Hepatocyte (in vitro differentiated cells): ENCODE data around the gene NELFB. TPM values are rescaled to one million over a fixed set of nuclear protein-coding genes. Genes with fewer than 3 reads are reported as not detected.

ENCODE experiments used
- DNase-seq: peaks from one replicate; pipeline ENCODE4 v3.0.0-alpha.2; 2016; ENCODE audit warnings: low spot score
- H2AFZ ChIP-seq: fragments of 200-600 bp; sonication (generic); 2 replicates; pipeline ENCODE4 v1.6.0; 2016; ENCODE audit warnings: antibody characterized with exemption, mild to moderate bottlenecking
- H3K27ac ChIP-seq: fragments of 200-600 bp; sonication (generic); 2 replicates; pipeline ENCODE4 v1.5.1; 2016; ENCODE audit warnings: mild to moderate bottlenecking
- H3K27me3 ChIP-seq: fragments of 200-600 bp; sonication (generic); 2 replicates; pipeline ENCODE4 v1.6.1; 2016
- H3K36me3 ChIP-seq: fragments of 200-600 bp; sonication (generic); replicated peaks from 2 replicates; pipeline ENCODE4 v1.5.1; 2016; ENCODE audit warnings: low read depth; ENCODE audit not compliant: insufficient read depth
- H3K4me1 ChIP-seq: fragments of 200-600 bp; sonication (generic); 2 replicates; pipeline ENCODE4 v1.5.1; 2016; ENCODE audit warnings: mild to moderate bottlenecking, moderate library complexity; ENCODE audit not compliant: insufficient read depth
- H3K4me2 ChIP-seq: fragments of 200-600 bp; sonication (generic); 2 replicates; pipeline ENCODE4 v1.6.0; 2016
- H3K4me3 ChIP-seq: fragments of 200-600 bp; sonication (generic); 2 replicates; pipeline ENCODE4 v1.5.1; 2016; ENCODE audit warnings: mild to moderate bottlenecking
- H3K79me2 ChIP-seq: fragments of 200-600 bp; sonication (generic); 2 replicates; pipeline ENCODE4 v1.6.0; 2017; ENCODE audit warnings: mild to moderate bottlenecking
- H3K9me2 ChIP-seq: fragments of 200-600 bp; sonication (generic); replicated peaks from 2 replicates; pipeline ENCODE4 v1.6.0; 2017; ENCODE audit warnings: mild to moderate bottlenecking; ENCODE audit not compliant: insufficient read depth
- H3K9me3 ChIP-seq: fragments of 200-600 bp; sonication (generic); 2 replicates; pipeline ENCODE4 v1.5.1; 2016; ENCODE audit warnings: low read depth, mild to moderate bottlenecking
- H4K20me1 ChIP-seq: fragments of 200-600 bp; sonication (generic); 2 replicates; pipeline ENCODE4 v1.6.0; 2016; ENCODE audit warnings: mild to moderate bottlenecking; ENCODE audit not compliant: insufficient read depth, poor library complexity, severe bottlenecking
- EZH2 ChIP-seq: fragments of 200-600 bp; sonication (generic); IDR thresholded peaks from 2 replicates; pipeline ENCODE4 v1.6.1; 2016; ENCODE audit warnings: antibody characterized with exemption, mild to moderate bottlenecking, borderline replicate concordance
- EZH2phosphoT487 ChIP-seq: fragments of 200-600 bp; sonication (generic); IDR thresholded peaks from one replicate; pipeline ENCODE4 v1.6.1; 2018; ENCODE audit warnings: antibody characterized with exemption, mild to moderate bottlenecking, low read depth, moderate library complexity; ENCODE audit not compliant: unreplicated experiment, severe bottlenecking
- WGBS: methylation state at CpG from one replicate; pipeline ENCODE4 v1.1.6; 2016; ENCODE audit warnings: low lambda C conversion rate; ENCODE audit errors: missing lambda C conversion rate; 5-methylcytosine and 5-hydroxymethylcytosine counted together
- polyA plus RNA-seq: library from polyadenylated mRNA; unstranded; fragments of >200 nt; fragmentation: Nextera tagmentation; extraction: Ambion mirVana; gene quantifications from 2 replicates; pipeline ENCODE4 v1.2.1, GENCODE V29; 2016
- total RNA-seq: library from RNA; depleted of rRNA; stranded (reverse); fragments of >200 nt; gene quantifications from 2 replicates; pipeline ENCODE4 v1.2.3, GENCODE V29; 2014
- TF ChIP-seq, protein P1 (sequence below): fragments of 200-600 bp; sonication (generic); IDR thresholded peaks from 2 replicates; pipeline ENCODE4 v1.5.1; 2016; ENCODE audit warnings: antibody characterized with exemption, mild to moderate bottlenecking; ENCODE audit not compliant: poor library complexity

The NELFB gene
- total and polyA plus RNA-seq, 2 experiments from 2014 or later = 41.4 to 63.5 TPM

DNA sequence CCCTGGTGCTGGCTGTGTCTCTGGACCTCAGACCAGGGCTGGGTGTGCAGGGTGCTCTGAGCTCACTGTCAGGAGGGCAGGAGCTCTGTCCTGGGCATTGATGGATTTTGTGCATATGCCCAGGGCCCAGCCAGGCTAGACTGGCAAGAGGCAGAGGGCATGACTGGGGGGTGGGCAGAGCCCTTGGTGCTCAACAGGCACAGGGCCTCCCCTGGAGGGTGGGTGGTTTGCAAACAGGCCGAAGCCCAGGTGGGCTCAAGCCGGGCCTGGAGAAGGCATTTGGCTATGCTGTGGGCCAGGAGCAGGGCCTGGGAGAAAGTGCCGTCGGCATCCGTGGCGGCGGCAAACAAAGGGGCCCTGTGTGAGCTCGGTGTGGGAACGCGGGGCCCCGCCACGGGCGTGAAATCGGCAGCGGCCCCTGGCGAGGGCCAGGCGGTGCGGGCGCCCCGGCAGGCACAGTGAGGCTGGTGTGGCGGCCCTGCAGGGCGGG, 48.8 kb downstream of the NELFB start:
- Histone ChIP-seq H3K4me3 (no peak overlapping the region), H3K27me3 (no peaks in the 10 kb centered on the region), H4K20me1 (peaks cover 3% of the 10 kb centered on the region), H3K79me2 (peaks cover 9% of the 10 kb centered on the region), H3K36me3 (no peaks in the 10 kb centered on the region), H3K27ac (no peak overlapping the region), H2AFZ (no peak overlapping the region), H3K4me2 (no peak overlapping the region), H3K4me1 (peaks cover 30% of the 10 kb centered on the region), H3K9me2 (no peaks in the 10 kb centered on the region), H3K9me3 (no peaks in the 10 kb centered on the region)
- TF ChIP-seq EZH2 (no peak), EZH2phosphoT487 (no peak)
- TF ChIP-seq, protein P1, sequence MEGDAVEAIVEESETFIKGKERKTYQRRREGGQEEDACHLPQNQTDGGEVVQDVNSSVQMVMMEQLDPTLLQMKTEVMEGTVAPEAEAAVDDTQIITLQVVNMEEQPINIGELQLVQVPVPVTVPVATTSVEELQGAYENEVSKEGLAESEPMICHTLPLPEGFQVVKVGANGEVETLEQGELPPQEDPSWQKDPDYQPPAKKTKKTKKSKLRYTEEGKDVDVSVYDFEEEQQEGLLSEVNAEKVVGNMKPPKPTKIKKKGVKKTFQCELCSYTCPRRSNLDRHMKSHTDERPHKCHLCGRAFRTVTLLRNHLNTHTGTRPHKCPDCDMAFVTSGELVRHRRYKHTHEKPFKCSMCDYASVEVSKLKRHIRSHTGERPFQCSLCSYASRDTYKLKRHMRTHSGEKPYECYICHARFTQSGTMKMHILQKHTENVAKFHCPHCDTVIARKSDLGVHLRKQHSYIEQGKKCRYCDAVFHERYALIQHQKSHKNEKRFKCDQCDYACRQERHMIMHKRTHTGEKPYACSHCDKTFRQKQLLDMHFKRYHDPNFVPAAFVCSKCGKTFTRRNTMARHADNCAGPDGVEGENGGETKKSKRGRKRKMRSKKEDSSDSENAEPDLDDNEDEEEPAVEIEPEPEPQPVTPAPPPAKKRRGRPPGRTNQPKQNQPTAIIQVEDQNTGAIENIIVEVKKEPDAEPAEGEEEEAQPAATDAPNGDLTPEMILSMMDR = no peak
- 94% methylated on average over 17 of the region's 22 CpGs for WGBS
- DNase-seq = no peak

DNA sequence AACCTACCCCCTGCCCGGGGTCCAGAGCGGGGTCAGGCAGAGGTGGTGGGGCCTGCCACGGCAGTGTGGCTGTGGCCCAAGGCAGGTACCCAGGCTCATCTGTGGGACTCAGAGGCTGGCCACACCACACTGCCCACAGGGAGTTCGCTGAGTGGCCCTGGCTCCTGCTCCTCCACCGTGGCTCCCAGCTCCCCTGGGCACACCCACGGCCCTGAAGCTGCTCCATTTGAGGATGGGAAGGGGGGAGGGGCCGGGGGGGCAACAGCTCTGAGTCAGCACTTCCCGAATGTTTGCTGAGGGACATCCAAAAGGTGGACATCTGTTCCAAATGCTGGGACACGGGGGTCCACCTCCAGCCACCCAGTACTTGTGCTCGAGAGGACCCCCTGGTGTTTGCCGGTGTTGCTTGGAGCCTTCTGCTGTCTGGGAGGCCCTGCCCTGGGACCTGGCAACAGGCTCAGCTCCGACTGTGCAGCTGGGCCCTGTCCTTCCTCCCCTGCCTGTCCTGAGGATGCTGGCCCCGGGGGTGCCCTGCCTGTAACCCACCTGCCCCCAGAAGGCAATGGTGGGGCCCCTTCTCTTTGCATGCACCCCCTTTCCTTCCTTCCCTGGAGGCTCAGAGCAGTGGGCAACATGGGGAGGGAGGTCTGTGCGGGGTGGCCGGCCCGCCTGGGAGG, 49.4 kb downstream of the NELFB start:
- Histone ChIP-seq H3K27ac (no peak overlapping the region), H3K4me1 (peaks cover 24% of the 10 kb centered on the region), H3K27me3 (no peaks in the 10 kb centered on the region), H3K9me2 (no peaks in the 10 kb centered on the region), H4K20me1 (peaks cover 3% of the 10 kb centered on the region), H2AFZ (no peak overlapping the region), H3K4me3 (no peak overlapping the region), H3K79me2 (peaks cover 6% of the 10 kb centered on the region), H3K36me3 (no peaks in the 10 kb centered on the region), H3K4me2 (no peak overlapping the region), H3K9me3 (no peaks in the 10 kb centered on the region)
- TF ChIP-seq, protein P1 = no peak
- WGBS = 68% methylated on average over 13 of the region's 16 CpGs
- peak; percentile 13 for DNase-seq

DNA sequence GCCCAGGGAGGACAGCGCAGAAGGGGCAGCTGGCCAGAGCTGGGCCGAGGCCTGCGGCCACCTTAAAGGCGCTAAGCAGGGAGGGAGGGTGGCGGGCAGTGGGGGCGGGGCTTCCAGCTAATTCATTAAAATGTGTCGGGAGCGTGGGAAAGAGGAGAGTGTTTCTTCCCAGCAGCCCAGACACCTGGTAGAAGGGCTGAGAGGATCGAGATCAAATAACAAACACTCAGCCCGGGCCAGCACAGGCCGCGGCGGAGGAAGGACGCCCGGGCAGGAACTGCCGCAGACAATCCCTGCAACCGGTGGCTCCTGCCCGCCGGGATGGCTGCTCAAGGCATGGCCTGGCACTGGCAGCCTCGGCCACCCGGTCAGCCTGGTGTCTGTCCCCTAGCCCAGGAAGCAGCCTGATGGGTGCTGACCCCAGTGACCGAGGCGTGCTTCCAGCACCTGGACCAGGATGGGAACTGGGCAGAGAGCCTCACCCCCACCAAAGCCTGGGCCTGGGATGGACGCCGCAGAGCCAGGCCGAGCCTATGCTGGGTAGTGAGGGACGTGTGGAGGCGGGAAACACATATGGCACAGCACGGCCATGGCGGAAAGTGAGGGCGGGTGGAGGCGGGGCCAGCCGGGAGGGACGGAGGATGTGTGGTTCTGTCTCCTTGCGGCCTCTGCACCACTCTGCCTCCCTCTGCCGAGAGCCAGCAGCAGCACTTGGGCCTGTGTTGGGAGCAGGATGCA, 50.1 kb downstream of the NELFB start:
- H3K4me1 ChIP-seq = peaks cover 17% of the 10 kb centered on the region
- no peak overlapping the region for H3K4me3 ChIP-seq
- no peaks in the 10 kb centered on the region for H3K36me3 ChIP-seq
- peak; percentile 33 for DNase-seq
- H2AFZ ChIP-seq = no peak overlapping the region
- H3K79me2 ChIP-seq = peaks cover under 1% of the 10 kb centered on the region
- TF ChIP-seq, protein P1 = no peak
- no peak for TF ChIP-seq EZH2
- no peak for TF ChIP-seq EZH2phosphoT487
- peaks cover 1% of the 10 kb centered on the region for H4K20me1 ChIP-seq
- 62% methylated on average over 31 of the region's 36 CpGs for WGBS
- H3K27ac ChIP-seq = no peak overlapping the region
- H3K9me3 ChIP-seq = no peaks in the 10 kb centered on the region
- no peak overlapping the region for H3K4me2 ChIP-seq
- no peaks in the 10 kb centered on the region for H3K27me3 ChIP-seq
- H3K9me2 ChIP-seq = no peaks in the 10 kb centered on the region
